Nephron (organoid): ENCODE data around the gene EEF1AKMT3.

Experiments
- H3K27ac Mint-ChIP-seq, 3 experiments: 2 replicates each; pipeline ENCODE4 v1.8.0; 2020; ENCODE audit warnings: mixed read lengths in 3 of 3, mild to moderate bottlenecking in 2 of 3, moderate library complexity in 1 of 3
- H3K27me3 Mint-ChIP-seq: 2 replicates; pipeline ENCODE4 v1.8.0; 2021; ENCODE audit warnings: low read depth, mild to moderate bottlenecking, moderate library complexity, mixed read lengths
- H3K36me3 Mint-ChIP-seq: 2 replicates; pipeline ENCODE4 v1.8.0; 2020; ENCODE audit warnings: low read depth, mixed read lengths
- H3K4me1 Mint-ChIP-seq: 2 replicates; pipeline ENCODE4 v1.8.0; 2020; ENCODE audit warnings: mixed read lengths
- H3K4me3 Mint-ChIP-seq, 3 experiments: 2 replicates each; pipeline ENCODE4 v1.8.0; 2020; ENCODE audit warnings: mild to moderate bottlenecking in 3 of 3, mixed read lengths in 3 of 3, moderate library complexity in 2 of 3
- H3K9me3 Mint-ChIP-seq: 2 replicates; pipeline ENCODE4 v1.8.0; 2020; ENCODE audit warnings: mixed read lengths
- CTCF ChIP-seq, 3 experiments: fragments of 200-600 bp; sonication (generic); IDR thresholded peaks; one replicate each; pipeline ENCODE4 v1.5.0; 2021; ENCODE audit warnings: antibody characterized with exemption in 3 of 3; ENCODE audit not compliant: unreplicated experiment in 3 of 3

The EEF1AKMT3 gene

GRCh38 chr12:57751788-57752667 lies 20.4 kb upstream of the EEF1AKMT3 start, which contains the start of gene CDK4:
Gene CDK4, minus strand, starts transcription at chr12:57752310. Its CDS starts 593 bp downstream, at chr12:57751717.
- Mint-ChIP-seq H3K27ac (peak within 1 kb of the TSS; percentile 87 to 97 (median 97)), H3K4me1 (peaks cover 46% of the 10 kb centered on the region), H3K27me3 (peaks cover 35% of the 10 kb centered on the region), H3K9me3 (no peaks in the 10 kb centered on the region), H3K36me3 (peaks cover 45% of the 10 kb centered on the region), H3K4me3 (peak within 1 kb of the TSS; percentile 98 to 99 (median 99))
- TF ChIP-seq CTCF (IDR thresholded peaks at IDR 0.05; ENCODE audit: unreplicated experiment in 3 of 3), result no peak

GRCh38 chr12:57752668-57753000 lies 19.8 kb upstream of the EEF1AKMT3 start:
- H3K9me3 Mint-ChIP-seq, result no peaks in the 10 kb centered on the region
- peaks cover 40% of the 10 kb centered on the region for H3K27me3 Mint-ChIP-seq
- peak overlapping the region; percentile 87 to 97 (median 97) for H3K27ac Mint-ChIP-seq
- peaks cover 40% of the 10 kb centered on the region for H3K36me3 Mint-ChIP-seq
- peaks cover 46% of the 10 kb centered on the region for H3K4me1 Mint-ChIP-seq
- TF ChIP-seq CTCF (IDR thresholded peaks at IDR 0.05; ENCODE audit: unreplicated experiment in 3 of 3), result no peak
- H3K4me3 Mint-ChIP-seq, result peak overlapping the region; percentile 98 to 99 (median 99)

GRCh38 chr12:57753756-57754337 lies 18.6 kb upstream of the EEF1AKMT3 start:
- TF ChIP-seq CTCF (IDR thresholded peaks at IDR 0.05; ENCODE audit: unreplicated experiment in 3 of 3), result no peak
- Mint-ChIP-seq H3K4me1 (peaks cover 46% of the 10 kb centered on the region), H3K27ac (peak overlapping the region; percentile 87 to 92 (median 90)), H3K4me3 (peak overlapping the region; percentile 98 to 99 (median 99)), H3K36me3 (peaks cover 36% of the 10 kb centered on the region), H3K9me3 (no peaks in the 10 kb centered on the region), H3K27me3 (peaks cover 48% of the 10 kb centered on the region)

GRCh38 chr12:57754411-57755193 lies 17.8 kb upstream of the EEF1AKMT3 start, which contains the start of gene MARCHF9:
Gene MARCHF9, plus strand, starts transcription at chr12:57755103. Its CDS starts 426 bp downstream, at chr12:57755529.
- no peak for TF ChIP-seq CTCF (IDR thresholded peaks at IDR 0.05; ENCODE audit: unreplicated experiment in 3 of 3)
- Mint-ChIP-seq H3K27me3 (peaks cover 50% of the 10 kb centered on the region), H3K36me3 (peaks cover 33% of the 10 kb centered on the region), H3K9me3 (no peaks in the 10 kb centered on the region), H3K4me1 (peaks cover 46% of the 10 kb centered on the region), H3K27ac (peak within 1 kb of the TSS; percentile 87 to 92 (median 90)), H3K4me3 (peak within 1 kb of the TSS; percentile 98 to 99 (median 99))

GRCh38 chr12:57755194-57755453 lies 17.3 kb upstream of the EEF1AKMT3 start:
- Mint-ChIP-seq H3K27me3 (peaks cover 55% of the 10 kb centered on the region), H3K27ac (no peak overlapping the region), H3K4me3 (peak overlapping the region in 1 of 3 experiments; percentile 17), H3K4me1 (peaks cover 46% of the 10 kb centered on the region), H3K36me3 (peaks cover 35% of the 10 kb centered on the region), H3K9me3 (no peaks in the 10 kb centered on the region)
- no peak for TF ChIP-seq CTCF (IDR thresholded peaks at IDR 0.05; ENCODE audit: unreplicated experiment in 3 of 3)
